Aorta (tissue), 5 donors: ENCODE measurements around the gene NEK4. TPM values are rescaled to one million over a fixed set of nuclear protein-coding genes. Genes with fewer than 3 reads are reported as not detected.
"Not testable (repeated sequence)": the region's sequence is repeated elsewhere in the genome, so short reads cannot be mapped to it uniquely, and the experiment has no call there.

Source experiments
- ATAC-seq: fragments of 200-7000 bp; cut with Tn5 transposase; one replicate; pipeline ENCODE4 v1.9.1; 2022; ENCODE audit warnings: moderate library complexity; ENCODE audit not compliant: low FRiP score
- DNase-seq, 2 donors: peaks; one replicate each; pipeline ENCODE4 v3.0.0-alpha.2; 2020
- H3K27ac ChIP-seq, 2 donors: one replicate each; pipeline ENCODE4 v1.5.1; 2013; ENCODE audit warnings: low read length in 2 of 2, mild to moderate bottlenecking in 2 of 2, moderate library complexity in 2 of 2, control low read depth in 1 of 2, inconsistent platforms in 1 of 2, low read depth in 1 of 2
- H3K27me3 ChIP-seq, 2 donors: one replicate each; pipeline ENCODE4 v1.6.1; 2013; ENCODE audit warnings: control low read depth in 1 of 2, low read length in 1 of 2, mild to moderate bottlenecking in 1 of 2, moderate library complexity in 1 of 2; ENCODE audit not compliant: insufficient read depth in 2 of 2, control insufficient read depth in 1 of 2
- H3K36me3 ChIP-seq, 2 donors: one replicate each; pipeline ENCODE4 v1.6.1; 2013; ENCODE audit warnings: control low read depth in 1 of 2, low read length in 1 of 2, mild to moderate bottlenecking in 1 of 2; ENCODE audit not compliant: insufficient read depth in 2 of 2, control insufficient read depth in 1 of 2
- H3K4me1 ChIP-seq, 2 donors: one replicate each; pipeline ENCODE4 v1.6.1; 2013; ENCODE audit warnings: low read length in 2 of 2, control low read depth in 1 of 2, mild to moderate bottlenecking in 1 of 2, moderate library complexity in 1 of 2; ENCODE audit not compliant: insufficient read depth in 2 of 2, control insufficient read depth in 1 of 2
- H3K4me3 ChIP-seq, 2 donors: one replicate each; pipeline ENCODE4 v1.5.1; 2013; ENCODE audit warnings: low read length in 2 of 2, control low read depth in 1 of 2, mild to moderate bottlenecking in 1 of 2
- H3K9me3 ChIP-seq: one replicate; pipeline ENCODE4 v1.6.1; 2013; ENCODE audit warnings: mild to moderate bottlenecking, low read length; ENCODE audit not compliant: control insufficient read depth
- WGBS, 2 donors: extraction: QIAGEN DNeasy Blood & Tissue Kit; methylation state at CpG; one replicate each; pipeline ENCODE4 v1.1.7; 2013; 5-methylcytosine and 5-hydroxymethylcytosine counted together
- intact Hi-C, 2 donors: fragments of 100-400 bp; cut with DNase I; formaldehyde crosslinking; loops; one replicate each; pipeline versions ENCODE4 v1.14.2 to v1.15.0; 2022
- polyA plus RNA-seq, 2 donors: library from polyadenylated mRNA; stranded (reverse); fragments of 200-250 nt; gene quantifications; one replicate each; pipeline ENCODE4 v1.2.3, GENCODE V29; 2013
- total RNA-seq, 2 donors: library from RNA; stranded (reverse); fragmentation: NEBNext Ultra II Directional; extraction: Animal tissue kit (Norgen Biotek cat#: 25700); gene quantifications; one replicate each; pipeline ENCODE4 v1.2.1, GENCODE V29; 2021
- donor health status: healthy with polysubstance abuse.
- donor health status: Bipolar disorder and iron deficiency.
- donor health status: DM: no; HTN: no; CAD: no.
- donor health status: DM: no; HTN: no; CAD: no.
- donor health status: DM: yes; HTN: yes; CAD: no.

The NEK4 gene
- total and polyA plus RNA-seq, 4 donors = 8.0 to 22.1 (median 15.1) TPM

GRCh38 chr3:52683611-52684010 lies 87.1 kb downstream of the NEK4 start:
- WGBS, 2 donors = 7 to 41% methylated on average over 6 of the region's 6 CpGs
- peaks cover 0 to 3% of the 10 kb centered on the region in 2 donors for H3K4me1 ChIP-seq
- intact Hi-C loops = loop anchor here in 1 of 2 donors (5.0 kb wide), 1 partner anchor 214 kb away; the partner anchor contains the start of gene STIMATE
- H3K36me3 ChIP-seq = peaks cover 0 to 3% of the 10 kb centered on the region in 2 donors
- no peaks in the 10 kb centered on the region for H3K9me3 ChIP-seq
- ATAC-seq = no peak
- DNase-seq = peak; percentile 73 to 79
- no peaks in the 10 kb centered on the region for H3K27me3 ChIP-seq
- no peak overlapping the region for H3K4me3 ChIP-seq
- no peak overlapping the region for H3K27ac ChIP-seq

GRCh38 chr3:52682016-52682415 lies 88.7 kb downstream of the NEK4 start:
- H3K4me1 ChIP-seq = peaks cover 0 to 3% of the 10 kb centered on the region in 2 donors
- intact Hi-C loops = loop anchor here in 1 of 2 donors (5.0 kb wide), 1 partner anchor 215 kb away; the partner anchor contains the start of gene STIMATE
- no peak for DNase-seq
- no peaks in the 10 kb centered on the region for H3K27me3 ChIP-seq
- peaks cover 2 to 5% of the 10 kb centered on the region in 2 donors for H3K36me3 ChIP-seq
- ATAC-seq = no peak
- H3K9me3 ChIP-seq = no peaks in the 10 kb centered on the region
- no peak overlapping the region for H3K27ac ChIP-seq
- H3K4me3 ChIP-seq = no peak overlapping the region

GRCh38 chr3:52681596-52681995 lies 89.1 kb downstream of the NEK4 start:
- H3K9me3 ChIP-seq = no peaks in the 10 kb centered on the region
- no peak for ATAC-seq
- no peak overlapping the region for H3K27ac ChIP-seq
- H3K36me3 ChIP-seq = peaks cover 2 to 5% of the 10 kb centered on the region in 2 donors
- H3K4me3 ChIP-seq = no peak overlapping the region
- no peak for DNase-seq
- intact Hi-C loops = loop anchor here in 1 of 2 donors (5.0 kb wide), 1 partner anchor 216 kb away; the partner anchor contains the start of gene STIMATE
- H3K27me3 ChIP-seq = no peaks in the 10 kb centered on the region
- WGBS, 2 donors = 82 to 89% methylated on average over 3 of the region's 3 CpGs
- peaks cover 0 to 3% of the 10 kb centered on the region in 2 donors for H3K4me1 ChIP-seq

GRCh38 chr3:52679811-52680210 lies 90.9 kb downstream of the NEK4 start:
- no peaks in the 10 kb centered on the region for H3K27me3 ChIP-seq
- DNase-seq (no peak), ATAC-seq (no peak)
- no peak overlapping the region for H3K4me3 ChIP-seq
- intact Hi-C loops = loop anchor here in 1 of 2 donors (5.0 kb wide), 1 partner anchor 217 kb away; the partner anchor contains the start of gene STIMATE
- no peak overlapping the region for H3K27ac ChIP-seq
- H3K4me1 ChIP-seq = peaks cover 0 to 3% of the 10 kb centered on the region in 2 donors
- H3K36me3 ChIP-seq = peaks cover 2 to 5% of the 10 kb centered on the region in 2 donors
- 65 to 80% methylated on average over 1 of the region's 1 CpG for WGBS, 2 donors
- no peaks in the 10 kb centered on the region for H3K9me3 ChIP-seq

GRCh38 chr3:52679199-52679538 lies 91.6 kb downstream of the NEK4 start:
- intact Hi-C loops = no loop called here
- Histone ChIP-seq H3K9me3 (no peaks in the 10 kb centered on the region), H3K27ac (no peak overlapping the region), H3K36me3 (peaks cover 2 to 5% of the 10 kb centered on the region in 2 donors), H3K27me3 (no peaks in the 10 kb centered on the region), H3K4me1 (peaks cover 0 to 3% of the 10 kb centered on the region in 2 donors), H3K4me3 (no peak overlapping the region)
- DNase-seq (no peak), ATAC-seq (no peak)
- 91 to 95% methylated on average over 3 of the region's 3 CpGs for WGBS, 2 donors

- WGBS, 2 donors = 96% methylated on average over 6 of the region's 6 CpGs
- Histone ChIP-seq H3K27me3 (no peaks in the 10 kb centered on the region), H3K4me1 (peaks cover 0 to 3% of the 10 kb centered on the region in 2 donors), H3K4me3 (no peak overlapping the region), H3K9me3 (no peaks in the 10 kb centered on the region), H3K36me3 (peaks cover 2 to 5% of the 10 kb centered on the region in 2 donors), H3K27ac (no peak overlapping the region)
- intact Hi-C loops = no loop called here
- ATAC-seq (no peak), DNase-seq (no peak)
Observed at GRCh38 chr3:52678265-52679198, 92.2 kb downstream of the NEK4 start.

- H3K4me1 ChIP-seq, H3K27me3 ChIP-seq, ATAC-seq, intact Hi-C loops, H3K4me3 ChIP-seq, H3K9me3 ChIP-seq, H3K27ac ChIP-seq, DNase-seq, H3K36me3 ChIP-seq: not testable (repeated sequence)
- WGBS, 2 donors = 68 to 73% methylated on average over 3 of the region's 3 CpGs
Observed at GRCh38 chr3:52676201-52676600, 94.5 kb downstream of the NEK4 start.

GRCh38 chr3:52671676-52672075 lies 99.1 kb downstream of the NEK4 start:
- 61 to 68% methylated on average over 1 of the region's 1 CpG for WGBS, 2 donors
- H3K9me3 ChIP-seq = no peaks in the 10 kb centered on the region

More at GRCh38 chr3:52671676-52672075, 99.1 kb downstream of the NEK4 start:
- no peaks in the 10 kb centered on the region for H3K27me3 ChIP-seq
- H3K4me1 ChIP-seq = no peaks in the 10 kb centered on the region
- ATAC-seq = no peak
- DNase-seq = no peak
- no peak overlapping the region for H3K4me3 ChIP-seq
- intact Hi-C loops = no loop called here
- no peaks in the 10 kb centered on the region for H3K36me3 ChIP-seq
- peak overlapping the region; percentile 19 to 80 for H3K27ac ChIP-seq
